ENCODE results near the gene SUPT20H. TPM values are rescaled to one million over a fixed set of nuclear protein-coding genes. Genes with fewer than 3 reads are reported as not detected.

SUPT20H gene
- polyA plus RNA-seq, 1 donor from 2014 or later: 89.2 TPM

- no peak overlapping the region for H3K4me3 ChIP-seq (ENCODE audit: low read length)
- H3K4me2 ChIP-seq (ENCODE audit: low read length): no peak overlapping the region
- H3K79me2 ChIP-seq (replicated peaks; ENCODE audit: insufficient read depth, low read length): no peaks in the 10 kb centered on the region
- H3K36me3 ChIP-seq (ENCODE audit: insufficient read depth, low read length): no peaks in the 10 kb centered on the region
- H3K27ac ChIP-seq (ENCODE audit: low read length): no peak overlapping the region
- no peaks in the 10 kb centered on the region for H3F3A ChIP-seq (ENCODE audit: insufficient read depth, low read length, poor library complexity, severe bottlenecking)
- H3K9me3 ChIP-seq (ENCODE audit: low read length): no peaks in the 10 kb centered on the region
- no peaks in the 10 kb centered on the region for H3K27me3 ChIP-seq (ENCODE audit: insufficient read depth, low read depth, low read length)
- no peak overlapping the region for H3K9ac ChIP-seq (ENCODE audit: low read length)
- no peak overlapping the region for H2AFZ ChIP-seq (ENCODE audit: low read depth, low read length)
- no peaks in the 10 kb centered on the region for H4K20me1 ChIP-seq (ENCODE audit: insufficient read depth)
- H3K9me2 ChIP-seq (ENCODE audit: insufficient read depth, low read length): no peaks in the 10 kb centered on the region
- TF ChIP-seq RAD21 (conservative IDR thresholded peaks at IDR 0.05) (no peak), SMC3 (conservative IDR thresholded peaks at IDR 0.05; ENCODE audit: poor library complexity) (no peak), TAF1 (IDR thresholded peaks at IDR 0.05; ENCODE audit: low read depth) (no peak), MXI1 (conservative IDR thresholded peaks at IDR 0.05; ENCODE audit: poor library complexity, severe bottlenecking) (no peak), POLR2AphosphoS5 (IDR thresholded peaks at IDR 0.05) (no peak), EZH2 (IDR thresholded peaks at IDR 0.05; ENCODE audit: borderline replicate concordance, insufficient read depth, low read length, poor library complexity, severe bottlenecking) (no peak), EP300 (conservative IDR thresholded peaks at IDR 0.05; ENCODE audit: poor library complexity, severe bottlenecking) (no peak), REST (IDR thresholded peaks at IDR 0.05; ENCODE audit: borderline replicate concordance) (no peak), CTCF (IDR thresholded peaks at IDR 0.05; ENCODE audit: poor library complexity, severe bottlenecking) (no peak)
These were observed 35.4 kb upstream of the SUPT20H start for GRCh38 chr13:37094840-37095239.

- no peaks in the 10 kb centered on the region for H3K36me3 ChIP-seq (ENCODE audit: insufficient read depth, low read length)
- no peak for TF ChIP-seq EP300 (conservative IDR thresholded peaks at IDR 0.05; ENCODE audit: poor library complexity, severe bottlenecking)
- no peak for TF ChIP-seq EZH2 (IDR thresholded peaks at IDR 0.05; ENCODE audit: borderline replicate concordance, insufficient read depth, low read length, poor library complexity, severe bottlenecking)
- TF ChIP-seq TAF1 (IDR thresholded peaks at IDR 0.05; ENCODE audit: low read depth): no peak
- no peak for TF ChIP-seq RAD21 (conservative IDR thresholded peaks at IDR 0.05)
- no peak for TF ChIP-seq CTCF (IDR thresholded peaks at IDR 0.05; ENCODE audit: poor library complexity, severe bottlenecking)
- no peak for TF ChIP-seq SMC3 (conservative IDR thresholded peaks at IDR 0.05; ENCODE audit: poor library complexity)
- TF ChIP-seq POLR2AphosphoS5 (IDR thresholded peaks at IDR 0.05): no peak
- TF ChIP-seq MXI1 (conservative IDR thresholded peaks at IDR 0.05; ENCODE audit: poor library complexity, severe bottlenecking): no peak
- no peak for TF ChIP-seq REST (IDR thresholded peaks at IDR 0.05; ENCODE audit: borderline replicate concordance)
- H3K9me3 ChIP-seq (ENCODE audit: low read length): no peaks in the 10 kb centered on the region
- no peaks in the 10 kb centered on the region for H3K79me2 ChIP-seq (replicated peaks; ENCODE audit: insufficient read depth, low read length)
- H2AFZ ChIP-seq (ENCODE audit: low read depth, low read length): no peak overlapping the region
- no peaks in the 10 kb centered on the region for H3K9me2 ChIP-seq (ENCODE audit: insufficient read depth, low read length)
- no peak overlapping the region for H3K4me3 ChIP-seq (ENCODE audit: low read length)
- H3K4me2 ChIP-seq (ENCODE audit: low read length): no peak overlapping the region
- no peak overlapping the region for H3K27ac ChIP-seq (ENCODE audit: low read length)
- no peaks in the 10 kb centered on the region for H3K27me3 ChIP-seq (ENCODE audit: insufficient read depth, low read depth, low read length)
- H3F3A ChIP-seq (ENCODE audit: insufficient read depth, low read length, poor library complexity, severe bottlenecking): no peaks in the 10 kb centered on the region
- no peak overlapping the region for H3K9ac ChIP-seq (ENCODE audit: low read length)
- no peaks in the 10 kb centered on the region for H4K20me1 ChIP-seq (ENCODE audit: insufficient read depth)
These were observed 34.6 kb upstream of the SUPT20H start for GRCh38 chr13:37094099-37094498.

Measured in neural cell (in vitro differentiated cells).